Measurements from ENCODE around the gene ACBD6. TPM values are rescaled to one million over a fixed set of nuclear protein-coding genes. Genes with fewer than 3 reads are reported as not detected.

ACBD6 gene
- total RNA-seq, 1 experiment from 2014 or later: 63.7 TPM

DNA sequence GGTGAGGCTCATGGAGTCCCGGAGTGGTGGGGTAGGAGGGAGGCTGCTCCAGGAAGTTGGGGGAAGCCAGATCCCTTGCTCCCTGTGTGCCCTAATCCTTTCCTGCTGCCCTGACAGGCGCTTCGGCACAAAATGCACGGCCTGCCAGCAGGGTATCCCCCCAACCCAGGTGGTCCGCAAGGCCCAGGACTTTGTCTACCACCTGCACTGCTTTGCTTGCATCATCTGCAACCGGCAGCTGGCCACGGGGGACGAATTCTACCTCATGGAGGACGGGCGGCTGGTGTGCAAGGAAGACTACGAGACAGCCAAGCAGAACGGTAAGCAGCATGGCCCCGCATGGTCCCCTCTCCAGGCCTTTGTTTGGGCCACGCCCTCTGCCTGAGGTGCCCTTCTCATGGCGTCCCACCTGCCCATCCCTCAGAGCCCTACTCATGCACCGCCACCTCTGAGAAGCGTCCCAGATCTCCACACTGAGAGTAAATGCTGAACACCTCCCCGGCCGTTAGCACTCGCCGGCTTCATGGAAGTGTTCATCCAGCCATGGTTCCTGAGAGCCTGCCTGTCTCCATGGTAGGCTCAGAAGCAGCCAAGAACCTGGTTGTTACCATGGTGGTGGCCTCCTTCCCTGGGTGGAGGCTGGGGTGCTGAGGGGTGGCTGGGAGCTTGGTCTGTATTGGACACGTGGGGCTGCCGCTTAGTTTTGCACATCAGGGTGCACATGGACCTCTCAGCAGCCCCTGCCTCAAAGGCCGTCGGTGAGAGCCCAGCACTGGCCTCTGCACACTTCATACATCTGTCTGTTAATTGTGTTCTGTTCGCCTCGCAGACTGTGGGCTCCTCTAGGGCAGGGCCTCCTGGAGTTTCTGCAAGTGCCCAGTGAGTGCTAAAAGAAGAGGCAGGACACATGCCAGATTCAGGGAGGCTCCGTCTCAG is 235.8 kb downstream of the ACBD6 start:
- POLR2A ChIA-PET (ENCODE audit: low non-redundant PET): no interaction called here
- BruUV-seq (replicated peaks): no TSS peak
- Histone ChIP-seq H3K4me1 (ENCODE audit: insufficient read depth, low read length, poor library complexity, severe bottlenecking) (no peaks in the 10 kb centered on the region), H3K27ac (ENCODE audit: low read depth, low read length, poor library complexity, severe bottlenecking) (no peak overlapping the region), H3K27me3 (replicated peaks; ENCODE audit: insufficient read depth, low read depth, low read length, poor library complexity) (no peaks in the 10 kb centered on the region), H3K4me3 (ENCODE audit: low read depth, low read length, poor library complexity, severe bottlenecking) (no peak overlapping the region), H3K36me3 (ENCODE audit: insufficient read depth, low read length, poor library complexity, severe bottlenecking) (no peaks in the 10 kb centered on the region), H3K9me3 (ENCODE audit: low read depth, low read length, poor library complexity, severe bottlenecking) (no peaks in the 10 kb centered on the region)
- CTCF ChIA-PET: no interaction called here
- intact Hi-C loops (cut with micrococcal nuclease; ENCODE audit: unreplicated experiment): no loop called here
- TF ChIP-seq, protein P1, sequence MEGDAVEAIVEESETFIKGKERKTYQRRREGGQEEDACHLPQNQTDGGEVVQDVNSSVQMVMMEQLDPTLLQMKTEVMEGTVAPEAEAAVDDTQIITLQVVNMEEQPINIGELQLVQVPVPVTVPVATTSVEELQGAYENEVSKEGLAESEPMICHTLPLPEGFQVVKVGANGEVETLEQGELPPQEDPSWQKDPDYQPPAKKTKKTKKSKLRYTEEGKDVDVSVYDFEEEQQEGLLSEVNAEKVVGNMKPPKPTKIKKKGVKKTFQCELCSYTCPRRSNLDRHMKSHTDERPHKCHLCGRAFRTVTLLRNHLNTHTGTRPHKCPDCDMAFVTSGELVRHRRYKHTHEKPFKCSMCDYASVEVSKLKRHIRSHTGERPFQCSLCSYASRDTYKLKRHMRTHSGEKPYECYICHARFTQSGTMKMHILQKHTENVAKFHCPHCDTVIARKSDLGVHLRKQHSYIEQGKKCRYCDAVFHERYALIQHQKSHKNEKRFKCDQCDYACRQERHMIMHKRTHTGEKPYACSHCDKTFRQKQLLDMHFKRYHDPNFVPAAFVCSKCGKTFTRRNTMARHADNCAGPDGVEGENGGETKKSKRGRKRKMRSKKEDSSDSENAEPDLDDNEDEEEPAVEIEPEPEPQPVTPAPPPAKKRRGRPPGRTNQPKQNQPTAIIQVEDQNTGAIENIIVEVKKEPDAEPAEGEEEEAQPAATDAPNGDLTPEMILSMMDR (conservative IDR thresholded peaks at IDR 0.05; ENCODE audit: low read depth, low read length): no peak
- TF ChIP-seq EZH2 (IDR thresholded peaks at IDR 0.05; ENCODE audit: borderline replicate concordance, low read depth, low read length, poor library complexity, severe bottlenecking): no peak
- DNase-seq (ENCODE audit: low spot score): no peak

GRCh38 chr1:180265871-180266270 is 236.5 kb downstream of the ACBD6 start:
- no peak for TF ChIP-seq EZH2 (IDR thresholded peaks at IDR 0.05; ENCODE audit: borderline replicate concordance, low read depth, low read length, poor library complexity, severe bottlenecking)
- TF ChIP-seq, protein P1 (conservative IDR thresholded peaks at IDR 0.05; ENCODE audit: low read depth, low read length): no peak
- no TSS peak for BruUV-seq (replicated peaks)
- CTCF ChIA-PET: no interaction called here

GRCh38 chr1:180265201-180265600 is 237.2 kb downstream of the ACBD6 start:
- Histone ChIP-seq H3K27me3 (replicated peaks; ENCODE audit: insufficient read depth, low read depth, low read length, poor library complexity) (no peaks in the 10 kb centered on the region), H3K4me3 (ENCODE audit: low read depth, low read length, poor library complexity, severe bottlenecking) (no peak overlapping the region), H3K4me1 (ENCODE audit: insufficient read depth, low read length, poor library complexity, severe bottlenecking) (no peaks in the 10 kb centered on the region), H3K27ac (ENCODE audit: low read depth, low read length, poor library complexity, severe bottlenecking) (no peak overlapping the region), H3K9me3 (ENCODE audit: low read depth, low read length, poor library complexity, severe bottlenecking) (no peaks in the 10 kb centered on the region), H3K36me3 (ENCODE audit: insufficient read depth, low read length, poor library complexity, severe bottlenecking) (no peaks in the 10 kb centered on the region)
- TF ChIP-seq, protein P1 (conservative IDR thresholded peaks at IDR 0.05; ENCODE audit: low read depth, low read length): no peak
- no peak for TF ChIP-seq EZH2 (IDR thresholded peaks at IDR 0.05; ENCODE audit: borderline replicate concordance, low read depth, low read length, poor library complexity, severe bottlenecking)
- intact Hi-C loops (cut with micrococcal nuclease; ENCODE audit: unreplicated experiment): no loop called here
- POLR2A ChIA-PET (ENCODE audit: low non-redundant PET): no interaction called here
- no TSS peak for BruUV-seq (replicated peaks)
- no peak for DNase-seq (ENCODE audit: low spot score)
- CTCF ChIA-PET: no interaction called here

More at GRCh38 chr1:180265871-180266270, 236.5 kb downstream of the ACBD6 start:
- Histone ChIP-seq H3K4me1 (ENCODE audit: insufficient read depth, low read length, poor library complexity, severe bottlenecking) (no peaks in the 10 kb centered on the region), H3K9me3 (ENCODE audit: low read depth, low read length, poor library complexity, severe bottlenecking) (no peaks in the 10 kb centered on the region), H3K27ac (ENCODE audit: low read depth, low read length, poor library complexity, severe bottlenecking) (no peak overlapping the region), H3K27me3 (replicated peaks; ENCODE audit: insufficient read depth, low read depth, low read length, poor library complexity) (no peaks in the 10 kb centered on the region), H3K4me3 (ENCODE audit: low read depth, low read length, poor library complexity, severe bottlenecking) (no peak overlapping the region), H3K36me3 (ENCODE audit: insufficient read depth, low read length, poor library complexity, severe bottlenecking) (no peaks in the 10 kb centered on the region)
- intact Hi-C loops (cut with micrococcal nuclease; ENCODE audit: unreplicated experiment): no loop called here
- no peak for DNase-seq (ENCODE audit: low spot score)
- POLR2A ChIA-PET (ENCODE audit: low non-redundant PET): no interaction called here
